ENCODE measurements around the gene EARS2.

Gene EARS2

GRCh38 chr16:23524886-23525285 lies 32.3 kb downstream of the EARS2 start:
- POLR2A ChIA-PET = no interaction called here
- TF ChIP-seq CTCF (IDR thresholded peaks at IDR 0.05; ENCODE audit: insufficient read depth, low read length, missing control alignments) = no peak
- H3K4me3 ChIP-seq (ENCODE audit: low read depth, low read length) = no peak overlapping the region
- CTCF ChIA-PET = interaction anchor here (1.1 kb wide), 1 partner anchor 9 kb away, joined by 4 read pairs; no protein-coding TSS in a partner anchor
- DNase-seq (ENCODE audit: low read depth, low spot score) = no peak

- POLR2A ChIA-PET = no interaction called here
- CTCF ChIA-PET = no interaction called here
- no peak for TF ChIP-seq CTCF (IDR thresholded peaks at IDR 0.05; ENCODE audit: insufficient read depth, low read length, missing control alignments)
- H3K4me3 ChIP-seq (ENCODE audit: low read depth, low read length) = no peak overlapping the region
- no peak for DNase-seq (ENCODE audit: low read depth, low spot score)
These were observed 33.2 kb downstream of the EARS2 start for GRCh38 chr16:23523876-23524385.

- no peak for DNase-seq (ENCODE audit: low read depth, low spot score)
- no peak for TF ChIP-seq CTCF (IDR thresholded peaks at IDR 0.05; ENCODE audit: insufficient read depth, low read length, missing control alignments)
- no peak overlapping the region for H3K4me3 ChIP-seq (ENCODE audit: low read depth, low read length)
- ChIA-PET POLR2A (no interaction called here), CTCF (no interaction called here)
These were observed 33.8 kb downstream of the EARS2 start for GRCh38 chr16:23523321-23523720.

GRCh38 chr16:23521965-23522364 lies 35.2 kb downstream of the EARS2 start:
- ChIA-PET CTCF (interaction anchor here (1.3 kb wide), 1 partner anchor 74 kb away, joined by 5 read pairs; the partner anchor contains the start of gene NDUFAB1), POLR2A (interaction anchor here (1.1 kb wide), 1 partner anchor 11 kb away, joined by 3 read pairs; no protein-coding TSS in a partner anchor)
- DNase-seq (ENCODE audit: low read depth, low spot score) = no peak
- TF ChIP-seq CTCF (IDR thresholded peaks at IDR 0.05; ENCODE audit: insufficient read depth, low read length, missing control alignments) = no peak
- H3K4me3 ChIP-seq (ENCODE audit: low read depth, low read length) = no peak overlapping the region

GRCh38 chr16:23521037-23521743 lies 36.0 kb downstream of the EARS2 start:
- ChIA-PET POLR2A (interaction anchor here (1.1 kb wide), 1 partner anchor 12 kb away, joined by 3 read pairs; no protein-coding TSS in a partner anchor), CTCF (interaction anchor here (1.3 kb wide), 1 partner anchor 75 kb away, joined by 5 read pairs; the partner anchor contains the start of gene NDUFAB1)
- no peak for DNase-seq (ENCODE audit: low read depth, low spot score)
- no peak for TF ChIP-seq CTCF (IDR thresholded peaks at IDR 0.05; ENCODE audit: insufficient read depth, low read length, missing control alignments)
- no peak overlapping the region for H3K4me3 ChIP-seq (ENCODE audit: low read depth, low read length)

GRCh38 chr16:23520500-23520899 lies 36.6 kb downstream of the EARS2 start:
- POLR2A ChIA-PET = interaction anchor here (1.1 kb wide), 1 partner anchor 13 kb away, joined by 3 read pairs; no protein-coding TSS in a partner anchor
- no peak for DNase-seq (ENCODE audit: low read depth, low spot score)
- CTCF ChIA-PET = no interaction called here
- no peak overlapping the region for H3K4me3 ChIP-seq (ENCODE audit: low read depth, low read length)
- TF ChIP-seq CTCF (IDR thresholded peaks at IDR 0.05; ENCODE audit: insufficient read depth, low read length, missing control alignments) = no peak
